HCT116 (cell line): ENCODE measurements around the gene KRT85. TPM values are rescaled to one million over a fixed set of nuclear protein-coding genes. Genes with fewer than 3 reads are reported as not detected.

Source experiments
- ATAC-seq: fragments of 200-7000 bp; cut with Tn5 transposase; 2 replicates; pipeline ENCODE4 v1.9.1; 2020; ENCODE audit warnings: mild to moderate bottlenecking, moderate library complexity
- BruUV-seq: library from RNA; stranded (reverse); fragments of 400-500 nt; replicated peaks from 2 replicates; lab custom pipeline; 2021; lab: Mats Ljungman, UMichigan
- CTCF ChIA-PET: fragments of 300-600 bp; sonication (Branson Sonifier 250); formaldehyde crosslinking; loops from one replicate; lab custom pipeline; 2021; ENCODE audit warnings: antibody characterized with exemption; lab: Charles Lee
- POLR2A ChIA-PET: fragments of 300-600, 350-600 bp; sonication (Branson Sonifier 250); formaldehyde crosslinking; loops from one replicate; lab custom pipeline; 2021; ENCODE audit warnings: antibody characterized with exemption; lab: Charles Lee
- RAD21 ChIA-PET, 2 experiments: fragments of 300-600 bp; sonication (Branson Sonifier 250); formaldehyde crosslinking; loops; one replicate each; lab custom pipeline; 2023; ENCODE audit warnings: low total read pairs in 2 of 2; ENCODE audit not compliant: uncharacterized antibody in 2 of 2, unreplicated experiment in 2 of 2, low non-redundant PET in 1 of 2; lab: Charles Lee
- DNase-seq: peaks from one replicate; pipeline ENCODE4 v3.0.0-alpha.2; 2010; ENCODE audit warnings: low read depth, low spot score
- H2AFZ ChIP-seq: fragments of 200-600 bp; shearing (Covaris generic), sonication (generic); 2 replicates; pipeline ENCODE4 v1.6.1; 2017; ENCODE audit warnings: low read depth, mixed run types, mixed read lengths, antibody characterized with exemption, low read length; ENCODE audit not compliant: poor library complexity, severe bottlenecking
- H3K27ac ChIP-seq: 2 replicates; pipeline ENCODE4 v1.5.1; 2012; ENCODE audit warnings: low read depth, low read length
- H3K27me3 ChIP-seq: fragments of 200-600 bp; sonication (generic); 2 replicates; pipeline ENCODE4 v1.6.1; 2016; ENCODE audit warnings: mixed run types, low read length, mixed read lengths; ENCODE audit not compliant: insufficient read depth
- H3K36me3 ChIP-seq, 2 experiments: fragments of 200-500 bp in 1 of 2; fragments of 200-600 bp in 1 of 2; sonication (Bioruptor generic) in 1 of 2; sonication (generic) in 1 of 2; 2 replicates each; pipeline versions ENCODE4 v1.5.1 to v1.6.1; 2014 to 2016; ENCODE audit warnings: low read length in 2 of 2, inconsistent platforms in 1 of 2, mixed read lengths in 1 of 2, mixed run types in 1 of 2; ENCODE audit not compliant: insufficient read depth in 2 of 2, control insufficient read depth in 1 of 2
- H3K4me1 ChIP-seq, 2 experiments: fragments of 200-600 bp in 1 of 2; sonication (generic) in 1 of 2; 2 replicates each; pipeline versions ENCODE4 v1.5.1 to v1.6.1; 2012 to 2017; ENCODE audit warnings: low read length in 2 of 2, inconsistent platforms in 1 of 2, mild to moderate bottlenecking in 1 of 2, mixed read lengths in 1 of 2, mixed run types in 1 of 2, moderate library complexity in 1 of 2; ENCODE audit not compliant: insufficient read depth in 2 of 2, control insufficient read depth in 1 of 2
- H3K4me2 ChIP-seq: fragments of 200-600 bp; sonication (generic); 2 replicates; pipeline ENCODE4 v1.6.1; 2017; ENCODE audit warnings: mixed run types, low read length, mixed read lengths
- H3K4me3 ChIP-seq, 2 experiments: fragments of 200-600 bp in 1 of 2; sonication (generic) in 1 of 2; replicated peaks in 1 of 2; 2 replicates each; pipeline ENCODE4 v1.5.1; 2011 to 2016; ENCODE audit warnings: low read length in 2 of 2, control low read depth in 1 of 2, low read depth in 1 of 2, mild to moderate bottlenecking in 1 of 2, mixed read lengths in 1 of 2, mixed run types in 1 of 2
- H3K79me2 ChIP-seq: fragments of 200-600 bp; sonication (generic); 2 replicates; pipeline ENCODE4 v1.6.1; 2017; ENCODE audit warnings: mild to moderate bottlenecking, mixed run types, low read length, moderate library complexity, mixed read lengths; ENCODE audit not compliant: insufficient read depth
- H3K9ac ChIP-seq: fragments of 200-600 bp; sonication (generic); 2 replicates; pipeline ENCODE4 v1.6.1; 2016; ENCODE audit warnings: low read length, mixed read lengths
- H3K9me2 ChIP-seq: fragments of 200-600 bp; sonication (generic), shearing (Covaris generic); 2 replicates; pipeline ENCODE4 v1.6.1; 2017; ENCODE audit warnings: mixed run types, mild to moderate bottlenecking, moderate library complexity; ENCODE audit not compliant: insufficient read depth
- H3K9me3 ChIP-seq, 2 experiments: fragments of 200-500 bp in 1 of 2; fragments of 200-600 bp in 1 of 2; sonication (Bioruptor generic) in 1 of 2; sonication (generic) in 1 of 2; 2 replicates each; pipeline ENCODE4 v1.6.1; 2014 to 2017; ENCODE audit warnings: low read length in 2 of 2, mixed read lengths in 2 of 2, inconsistent platforms in 1 of 2, low read depth in 1 of 2, mild to moderate bottlenecking in 1 of 2, mixed run types in 1 of 2, moderate library complexity in 1 of 2; ENCODE audit not compliant: control insufficient read depth in 1 of 2, insufficient read depth in 1 of 2
- H4K20me1 ChIP-seq: fragments of 200-600 bp; sonication (generic), shearing (Covaris generic); 2 replicates; pipeline ENCODE4 v1.6.1; 2017; ENCODE audit warnings: mixed run types, mild to moderate bottlenecking, moderate library complexity; ENCODE audit not compliant: insufficient read depth
- EZH2phosphoT487 ChIP-seq: fragments of 200-600 bp; IDR thresholded peaks from 2 replicates; pipeline ENCODE4 v1.6.1; 2018; ENCODE audit warnings: antibody characterized with exemption, borderline replicate concordance
- FOSL1 ChIP-seq: IDR thresholded peaks from 2 replicates; pipeline ENCODE4 v1.6.1; 2012; ENCODE audit warnings: low read depth
- JUND ChIP-seq: IDR thresholded peaks from 2 replicates; pipeline ENCODE4 v1.6.1; 2012
- POLR2A ChIP-seq: IDR thresholded peaks from 2 replicates; pipeline ENCODE4 v1.7.0; 2011; ENCODE audit warnings: borderline replicate concordance; ENCODE audit not compliant: insufficient read depth, insufficient read length; ENCODE audit errors: extremely low read depth
- POLR2AphosphoS5 ChIP-seq: IDR thresholded peaks from 2 replicates; pipeline ENCODE4 v1.6.1; 2011; ENCODE audit warnings: mild to moderate bottlenecking, low read depth, low read length, moderate library complexity
- SRF ChIP-seq: IDR thresholded peaks from 2 replicates; pipeline ENCODE4 v1.6.1; 2012; ENCODE audit warnings: low read depth
- TCF7L2 ChIP-seq: IDR thresholded peaks from 2 replicates; pipeline ENCODE4 v1.7.0; 2011; ENCODE audit warnings: borderline replicate concordance, inconsistent platforms; ENCODE audit not compliant: insufficient read depth, insufficient read length; ENCODE audit errors: extremely low read depth
- YY1 ChIP-seq: IDR thresholded peaks from 2 replicates; pipeline ENCODE4 v1.6.1; 2011; ENCODE audit warnings: low read length, low read depth, moderate library complexity, mild to moderate bottlenecking; ENCODE audit not compliant: insufficient replicate concordance; ENCODE audit errors: extremely low read depth
- ZFX ChIP-seq: fragments of 450-650 bp; IDR thresholded peaks from 2 replicates; pipeline ENCODE4 v1.6.1; 2017
- intact Hi-C: fragments of 100-400 bp; cut with micrococcal nuclease; formaldehyde crosslinking; loops from 2 replicates; pipeline ENCODE4 v1.10.0; 2022
- total RNA-seq: library from RNA; stranded (reverse); gene quantifications from one replicate; pipeline ENCODE4 v1.2.1, GENCODE V29; 2021; ENCODE audit not compliant: unreplicated experiment
- TF ChIP-seq, protein P1 (sequence below): IDR thresholded peaks from 2 replicates; pipeline ENCODE4 v1.6.1; 2012
- TF ChIP-seq, protein P2 (sequence below): IDR thresholded peaks from 2 replicates; pipeline ENCODE4 v1.6.1; 2012; ENCODE audit warnings: low read depth
- TF ChIP-seq, protein P3 (sequence below), 3 experiments: fragments of 200-600 bp in 1 of 3; sonication (generic) in 1 of 3; IDR thresholded peaks in 2 of 3; conservative IDR thresholded peaks in 1 of 3; 2 replicates each; pipeline ENCODE4 v1.5.1; 2012 to 2017; ENCODE audit warnings: low read depth in 2 of 3, low read length in 2 of 3, antibody characterized with exemption in 1 of 3, borderline replicate concordance in 1 of 3, control low read depth in 1 of 3, mild to moderate bottlenecking in 1 of 3, mixed read lengths in 1 of 3, mixed run types in 1 of 3, moderate library complexity in 1 of 3; ENCODE audit not compliant: insufficient read depth in 1 of 3

Gene KRT85
- total RNA-seq, 1 experiment from 2014 or later = not detected

DNA sequence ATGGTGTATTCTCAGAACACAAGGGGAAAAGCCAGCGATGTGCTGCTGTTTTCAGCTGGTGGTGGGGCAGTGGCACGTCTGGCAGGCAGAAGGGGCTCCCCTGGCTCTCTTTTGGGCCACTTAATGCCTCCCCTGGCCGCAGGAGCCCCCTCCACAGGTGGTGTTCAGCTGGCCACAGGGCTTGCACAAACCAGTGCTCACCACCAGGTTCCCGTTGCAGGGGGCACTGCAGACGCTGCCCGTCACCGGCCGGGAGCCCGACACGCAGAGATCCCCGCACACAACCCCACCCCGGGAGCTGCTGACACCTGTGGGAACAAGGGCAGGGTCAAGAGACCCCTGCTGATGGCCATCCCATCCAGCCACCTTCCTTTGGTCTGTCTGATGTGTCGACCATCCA is 52.8 kb downstream of the KRT85 start (continued):
- TF ChIP-seq, protein P1, sequence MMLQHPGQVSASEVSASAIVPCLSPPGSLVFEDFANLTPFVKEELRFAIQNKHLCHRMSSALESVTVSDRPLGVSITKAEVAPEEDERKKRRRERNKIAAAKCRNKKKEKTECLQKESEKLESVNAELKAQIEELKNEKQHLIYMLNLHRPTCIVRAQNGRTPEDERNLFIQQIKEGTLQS = no peak
- TF ChIP-seq, protein P2, sequence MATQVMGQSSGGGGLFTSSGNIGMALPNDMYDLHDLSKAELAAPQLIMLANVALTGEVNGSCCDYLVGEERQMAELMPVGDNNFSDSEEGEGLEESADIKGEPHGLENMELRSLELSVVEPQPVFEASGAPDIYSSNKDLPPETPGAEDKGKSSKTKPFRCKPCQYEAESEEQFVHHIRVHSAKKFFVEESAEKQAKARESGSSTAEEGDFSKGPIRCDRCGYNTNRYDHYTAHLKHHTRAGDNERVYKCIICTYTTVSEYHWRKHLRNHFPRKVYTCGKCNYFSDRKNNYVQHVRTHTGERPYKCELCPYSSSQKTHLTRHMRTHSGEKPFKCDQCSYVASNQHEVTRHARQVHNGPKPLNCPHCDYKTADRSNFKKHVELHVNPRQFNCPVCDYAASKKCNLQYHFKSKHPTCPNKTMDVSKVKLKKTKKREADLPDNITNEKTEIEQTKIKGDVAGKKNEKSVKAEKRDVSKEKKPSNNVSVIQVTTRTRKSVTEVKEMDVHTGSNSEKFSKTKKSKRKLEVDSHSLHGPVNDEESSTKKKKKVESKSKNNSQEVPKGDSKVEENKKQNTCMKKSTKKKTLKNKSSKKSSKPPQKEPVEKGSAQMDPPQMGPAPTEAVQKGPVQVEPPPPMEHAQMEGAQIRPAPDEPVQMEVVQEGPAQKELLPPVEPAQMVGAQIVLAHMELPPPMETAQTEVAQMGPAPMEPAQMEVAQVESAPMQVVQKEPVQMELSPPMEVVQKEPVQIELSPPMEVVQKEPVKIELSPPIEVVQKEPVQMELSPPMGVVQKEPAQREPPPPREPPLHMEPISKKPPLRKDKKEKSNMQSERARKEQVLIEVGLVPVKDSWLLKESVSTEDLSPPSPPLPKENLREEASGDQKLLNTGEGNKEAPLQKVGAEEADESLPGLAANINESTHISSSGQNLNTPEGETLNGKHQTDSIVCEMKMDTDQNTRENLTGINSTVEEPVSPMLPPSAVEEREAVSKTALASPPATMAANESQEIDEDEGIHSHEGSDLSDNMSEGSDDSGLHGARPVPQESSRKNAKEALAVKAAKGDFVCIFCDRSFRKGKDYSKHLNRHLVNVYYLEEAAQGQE = no peak
- no peak for TF ChIP-seq EZH2phosphoT487
- no peak for TF ChIP-seq JUND
- TF ChIP-seq SRF = no peak
- TF ChIP-seq FOSL1 = no peak
- no peak for TF ChIP-seq YY1
- TF ChIP-seq ZFX = no peak

DNA sequence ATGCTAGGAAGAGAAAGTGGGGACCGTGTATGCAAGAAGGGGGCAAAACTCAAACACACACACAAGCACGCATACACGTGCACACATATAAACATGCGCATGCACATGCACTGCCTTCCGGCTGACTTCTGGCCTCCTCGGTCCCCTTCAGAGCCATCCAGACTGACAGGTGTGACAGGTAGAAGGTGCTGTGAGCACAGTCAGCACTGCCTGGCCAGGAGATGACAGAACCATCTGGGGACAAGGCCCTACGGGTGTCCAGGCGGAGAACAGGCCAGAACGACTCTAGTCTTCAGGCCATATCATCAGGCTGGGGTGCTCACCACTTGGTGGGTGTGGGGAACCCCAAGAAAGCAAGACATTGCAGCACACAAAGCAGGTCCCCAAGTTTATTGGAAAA is 53.4 kb downstream of the KRT85 start:
- intact Hi-C loops = no loop called here
- Histone ChIP-seq H3K36me3 (no peaks in the 10 kb centered on the region), H3K9me2 (no peaks in the 10 kb centered on the region), H3K9ac (no peak overlapping the region), H3K27me3 (no peaks in the 10 kb centered on the region), H2AFZ (no peak overlapping the region), H3K79me2 (no peaks in the 10 kb centered on the region), H3K4me1 (peaks cover 3 to 13% of the 10 kb centered on the region in 2 experiments; a peak in 3 of 4 replicates), H3K4me3 (no peak overlapping the region), H3K9me3 (no peaks in the 10 kb centered on the region), H4K20me1 (no peaks in the 10 kb centered on the region), H3K27ac (no peak overlapping the region), H3K4me2 (no peak overlapping the region)
- TF ChIP-seq POLR2A = no peak
- no peak for TF ChIP-seq TCF7L2
- TF ChIP-seq, protein P1 = no peak
- TF ChIP-seq YY1 = no peak
- TF ChIP-seq POLR2AphosphoS5 = no peak
- TF ChIP-seq, protein P3, sequence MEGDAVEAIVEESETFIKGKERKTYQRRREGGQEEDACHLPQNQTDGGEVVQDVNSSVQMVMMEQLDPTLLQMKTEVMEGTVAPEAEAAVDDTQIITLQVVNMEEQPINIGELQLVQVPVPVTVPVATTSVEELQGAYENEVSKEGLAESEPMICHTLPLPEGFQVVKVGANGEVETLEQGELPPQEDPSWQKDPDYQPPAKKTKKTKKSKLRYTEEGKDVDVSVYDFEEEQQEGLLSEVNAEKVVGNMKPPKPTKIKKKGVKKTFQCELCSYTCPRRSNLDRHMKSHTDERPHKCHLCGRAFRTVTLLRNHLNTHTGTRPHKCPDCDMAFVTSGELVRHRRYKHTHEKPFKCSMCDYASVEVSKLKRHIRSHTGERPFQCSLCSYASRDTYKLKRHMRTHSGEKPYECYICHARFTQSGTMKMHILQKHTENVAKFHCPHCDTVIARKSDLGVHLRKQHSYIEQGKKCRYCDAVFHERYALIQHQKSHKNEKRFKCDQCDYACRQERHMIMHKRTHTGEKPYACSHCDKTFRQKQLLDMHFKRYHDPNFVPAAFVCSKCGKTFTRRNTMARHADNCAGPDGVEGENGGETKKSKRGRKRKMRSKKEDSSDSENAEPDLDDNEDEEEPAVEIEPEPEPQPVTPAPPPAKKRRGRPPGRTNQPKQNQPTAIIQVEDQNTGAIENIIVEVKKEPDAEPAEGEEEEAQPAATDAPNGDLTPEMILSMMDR (IDR thresholded peaks at IDR 0.05 in 2 of 3, conservative IDR thresholded peaks at IDR 0.05 in 1 of 3; ENCODE audit: borderline replicate concordance in 1 of 3, insufficient read depth in 1 of 3, low read depth in 2 of 3, low read length in 2 of 3) = no peak
- no peak for TF ChIP-seq JUND
- TF ChIP-seq, protein P2 = no peak
- ChIA-PET POLR2A (no interaction called here), RAD21 (no interaction called here), CTCF (interaction anchor here (1.3 kb wide), 1 partner anchor 14 kb away, joined by 6 read pairs; no protein-coding TSS in a partner anchor)
- no peak for DNase-seq
- BruUV-seq = no TSS peak
- no peak for ATAC-seq
